ENCODE data around the gene FSTL3. TPM values are rescaled to one million over a fixed set of nuclear protein-coding genes. Genes with fewer than 3 reads are reported as not detected.

Gene FSTL3
- total RNA-seq, 1 donor from 2014 or later = 13.8 TPM

DNA sequence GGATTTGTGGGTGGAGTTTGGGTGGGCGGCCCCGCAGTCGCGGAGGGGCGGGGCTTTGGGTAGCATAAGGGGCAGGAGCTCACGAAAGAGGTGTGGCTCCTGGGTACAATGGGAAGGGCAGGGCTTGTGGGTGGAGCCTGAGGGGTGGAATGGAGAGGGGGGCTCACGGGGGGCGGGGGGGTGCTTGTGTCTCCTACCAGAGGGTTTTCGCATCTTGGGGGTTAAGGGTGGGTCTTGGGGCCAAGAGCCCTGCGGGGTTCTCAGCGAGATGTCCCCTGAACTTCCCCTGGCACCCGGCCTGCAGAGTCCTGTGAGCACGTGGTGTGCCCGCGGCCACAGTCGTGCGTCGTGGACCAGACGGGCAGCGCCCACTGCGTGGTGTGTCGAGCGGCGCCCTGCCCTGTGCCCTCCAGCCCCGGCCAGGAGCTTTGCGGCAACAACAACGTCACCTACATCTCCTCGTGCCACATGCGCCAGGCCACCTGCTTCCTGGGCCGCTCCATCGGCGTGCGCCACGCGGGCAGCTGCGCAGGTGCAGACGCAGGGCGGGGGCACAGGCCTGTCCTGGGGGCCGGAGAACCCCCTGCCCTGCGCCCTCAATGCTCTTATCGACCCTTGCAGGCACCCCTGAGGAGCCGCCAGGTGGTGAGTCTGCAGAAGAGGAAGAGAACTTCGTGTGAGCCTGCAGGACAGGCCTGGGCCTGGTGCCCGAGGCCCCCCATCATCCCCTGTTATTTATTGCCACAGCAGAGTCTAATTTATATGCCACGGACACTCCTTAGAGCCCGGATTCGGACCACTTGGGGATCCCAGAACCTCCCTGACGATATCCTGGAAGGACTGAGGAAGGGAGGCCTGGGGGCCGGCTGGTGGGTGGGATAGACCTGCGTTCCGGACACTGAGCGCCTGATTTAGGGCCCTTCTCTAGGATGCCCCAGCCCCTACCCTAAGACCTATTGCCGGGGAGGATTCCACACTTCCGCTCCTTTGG is 5.1 kb downstream of the FSTL3 start:
- no peaks in the 10 kb centered on the region for H3K9me3 Mint-ChIP-seq (ENCODE audit: low read depth)
- no peaks in the 10 kb centered on the region for H3K27me3 Mint-ChIP-seq
- H3K4me1 Mint-ChIP-seq (ENCODE audit: low read depth) = no peaks in the 10 kb centered on the region
- no peaks in the 10 kb centered on the region for H3K36me3 Mint-ChIP-seq (ENCODE audit: insufficient read depth)
- H3K4me3 Mint-ChIP-seq (ENCODE audit: low read depth) = peak overlapping the region; percentile 91
- peak overlapping the region; percentile 99 for H3K27ac Mint-ChIP-seq
- DNase-seq (ENCODE audit: low spot score, unreplicated experiment) = no peak
- TF ChIP-seq, protein P1, sequence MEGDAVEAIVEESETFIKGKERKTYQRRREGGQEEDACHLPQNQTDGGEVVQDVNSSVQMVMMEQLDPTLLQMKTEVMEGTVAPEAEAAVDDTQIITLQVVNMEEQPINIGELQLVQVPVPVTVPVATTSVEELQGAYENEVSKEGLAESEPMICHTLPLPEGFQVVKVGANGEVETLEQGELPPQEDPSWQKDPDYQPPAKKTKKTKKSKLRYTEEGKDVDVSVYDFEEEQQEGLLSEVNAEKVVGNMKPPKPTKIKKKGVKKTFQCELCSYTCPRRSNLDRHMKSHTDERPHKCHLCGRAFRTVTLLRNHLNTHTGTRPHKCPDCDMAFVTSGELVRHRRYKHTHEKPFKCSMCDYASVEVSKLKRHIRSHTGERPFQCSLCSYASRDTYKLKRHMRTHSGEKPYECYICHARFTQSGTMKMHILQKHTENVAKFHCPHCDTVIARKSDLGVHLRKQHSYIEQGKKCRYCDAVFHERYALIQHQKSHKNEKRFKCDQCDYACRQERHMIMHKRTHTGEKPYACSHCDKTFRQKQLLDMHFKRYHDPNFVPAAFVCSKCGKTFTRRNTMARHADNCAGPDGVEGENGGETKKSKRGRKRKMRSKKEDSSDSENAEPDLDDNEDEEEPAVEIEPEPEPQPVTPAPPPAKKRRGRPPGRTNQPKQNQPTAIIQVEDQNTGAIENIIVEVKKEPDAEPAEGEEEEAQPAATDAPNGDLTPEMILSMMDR (IDR thresholded peaks at IDR 0.05; ENCODE audit: unreplicated experiment) = no peak

DNA sequence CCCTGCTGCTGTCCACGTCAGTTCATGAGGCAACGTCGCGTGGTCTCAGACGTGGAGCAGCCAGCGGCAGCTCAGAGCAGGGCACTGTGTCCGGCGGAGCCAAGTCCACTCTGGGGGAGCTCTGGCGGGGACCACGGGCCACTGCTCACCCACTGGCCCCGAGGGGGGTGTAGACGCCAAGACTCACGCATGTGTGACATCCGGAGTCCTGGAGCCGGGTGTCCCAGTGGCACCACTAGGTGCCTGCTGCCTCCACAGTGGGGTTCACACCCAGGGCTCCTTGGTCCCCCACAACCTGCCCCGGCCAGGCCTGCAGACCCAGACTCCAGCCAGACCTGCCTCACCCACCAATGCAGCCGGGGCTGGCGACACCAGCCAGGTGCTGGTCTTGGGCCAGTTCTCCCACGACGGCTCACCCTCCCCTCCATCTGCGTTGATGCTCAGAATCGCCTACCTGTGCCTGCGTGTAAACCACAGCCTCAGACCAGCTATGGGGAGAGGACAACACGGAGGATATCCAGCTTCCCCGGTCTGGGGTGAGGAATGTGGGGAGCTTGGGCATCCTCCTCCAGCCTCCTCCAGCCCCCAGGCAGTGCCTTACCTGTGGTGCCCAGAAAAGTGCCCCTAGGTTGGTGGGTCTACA is 6.6 kb downstream of the FSTL3 start:
- no peak for DNase-seq (ENCODE audit: low spot score, unreplicated experiment)
- H3K4me1 Mint-ChIP-seq (ENCODE audit: low read depth) = no peaks in the 10 kb centered on the region
- H3K27ac Mint-ChIP-seq = no peak overlapping the region
- H3K9me3 Mint-ChIP-seq (ENCODE audit: low read depth) = no peaks in the 10 kb centered on the region
- TF ChIP-seq, protein P1 (IDR thresholded peaks at IDR 0.05; ENCODE audit: unreplicated experiment) = no peak
- no peaks in the 10 kb centered on the region for H3K27me3 Mint-ChIP-seq
- H3K36me3 Mint-ChIP-seq (ENCODE audit: insufficient read depth) = no peaks in the 10 kb centered on the region
- no peak overlapping the region for H3K4me3 Mint-ChIP-seq (ENCODE audit: low read depth)

DNA sequence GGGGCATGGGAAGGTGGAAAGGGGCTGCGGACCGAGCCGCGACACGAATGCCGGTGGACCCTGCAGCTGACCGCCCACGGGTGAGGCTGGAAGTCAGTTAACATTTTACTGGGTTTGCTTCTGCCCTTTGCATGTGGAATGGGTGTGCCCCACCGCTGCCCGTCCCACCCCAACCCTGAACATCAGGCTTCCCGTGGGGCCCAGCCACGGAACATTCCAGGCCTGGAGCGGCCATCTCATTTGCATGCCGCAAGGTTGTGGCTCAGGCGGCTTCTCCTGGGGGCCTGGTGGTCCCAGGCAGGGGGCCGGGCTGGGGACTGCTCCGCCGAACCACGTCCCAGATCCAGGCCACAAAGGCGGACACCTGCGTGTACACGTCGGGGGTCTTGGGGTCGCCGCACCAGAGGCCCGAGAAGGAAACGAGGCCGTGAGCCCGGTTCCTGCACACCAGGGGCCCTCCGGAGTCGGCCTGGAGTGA is 9.3 kb downstream of the FSTL3 start:
- TF ChIP-seq, protein P1 (IDR thresholded peaks at IDR 0.05; ENCODE audit: unreplicated experiment) = no peak
- H3K36me3 Mint-ChIP-seq (ENCODE audit: insufficient read depth) = no peaks in the 10 kb centered on the region

DNA sequence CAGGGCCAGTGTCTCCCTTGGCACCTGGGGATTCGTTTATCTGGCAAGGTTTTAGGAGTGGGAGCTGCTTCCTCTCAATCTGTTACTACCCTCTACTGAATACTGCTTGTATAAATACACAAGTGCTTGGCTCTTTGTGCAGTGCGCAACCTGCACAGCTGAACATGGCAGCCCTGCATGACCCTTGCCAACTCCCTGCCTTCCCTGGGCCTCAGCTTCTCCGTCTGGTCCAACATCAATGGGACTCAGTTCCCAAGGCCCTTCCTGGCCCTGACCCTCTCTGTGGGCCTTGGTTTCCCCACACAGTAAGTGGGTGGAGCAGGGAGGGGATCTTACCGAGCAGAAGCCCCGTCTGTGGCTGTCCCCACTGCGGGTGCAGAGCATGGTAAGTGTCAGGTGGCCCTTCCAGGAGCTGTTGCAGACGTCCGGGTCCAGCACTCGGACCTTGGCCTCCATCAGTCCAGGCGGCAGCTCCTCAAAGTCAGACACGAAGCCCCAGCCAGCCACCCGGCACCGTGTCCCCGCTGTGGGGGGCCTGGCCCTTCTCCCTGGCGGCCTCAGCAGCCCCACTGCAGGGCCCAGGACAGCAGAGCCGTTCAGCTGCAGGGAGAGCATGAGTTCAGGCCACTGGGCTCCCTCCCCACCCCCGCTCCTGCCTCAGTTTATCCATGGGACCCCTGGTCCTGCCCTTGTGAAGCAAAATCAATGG is 10.6 kb downstream of the FSTL3 start:
- no peak overlapping the region for H3K4me3 Mint-ChIP-seq (ENCODE audit: low read depth)
- H3K27me3 Mint-ChIP-seq = no peaks in the 10 kb centered on the region
- TF ChIP-seq, protein P1 (IDR thresholded peaks at IDR 0.05; ENCODE audit: unreplicated experiment) = no peak
- no peaks in the 10 kb centered on the region for H3K36me3 Mint-ChIP-seq (ENCODE audit: insufficient read depth)
- H3K27ac Mint-ChIP-seq = no peak overlapping the region
- no peaks in the 10 kb centered on the region for H3K9me3 Mint-ChIP-seq (ENCODE audit: low read depth)
- H3K4me1 Mint-ChIP-seq (ENCODE audit: low read depth) = no peaks in the 10 kb centered on the region
- DNase-seq (ENCODE audit: low spot score, unreplicated experiment) = no peak

More for the DNA sequence above, 9.3 kb downstream of the FSTL3 start:
- H3K4me1 Mint-ChIP-seq (ENCODE audit: low read depth) = no peaks in the 10 kb centered on the region
- no peak overlapping the region for H3K4me3 Mint-ChIP-seq (ENCODE audit: low read depth)
- H3K9me3 Mint-ChIP-seq (ENCODE audit: low read depth) = no peaks in the 10 kb centered on the region
- no peak overlapping the region for H3K27ac Mint-ChIP-seq
- DNase-seq (ENCODE audit: low spot score, unreplicated experiment) = no peak
- no peaks in the 10 kb centered on the region for H3K27me3 Mint-ChIP-seq
